CD1c-positive myeloid dendritic cell (primary cell): Measurements from ENCODE around the gene PLAU.
"Not testable (repeated sequence)": the region's sequence is repeated elsewhere in the genome, so short reads cannot be mapped to it uniquely, and the experiment has no call there.

ENCODE experiments used
- DNase-seq: peaks from one replicate; pipeline ENCODE4 v3.0.0-alpha.2; 2016; ENCODE audit errors: extremely low spot score

PLAU gene

GRCh38 chr10:73897693-73898092 lies 13.2 kb upstream of the PLAU start:
- no peak for DNase-seq

- no peak for DNase-seq
Observed at GRCh38 chr10:73898730-73899410, 12.1 kb upstream of the PLAU start.

GRCh38 chr10:73899423-73899822 lies 11.5 kb upstream of the PLAU start:
- DNase-seq, result peak; percentile 48

GRCh38 chr10:73900064-73900463 lies 10.9 kb upstream of the PLAU start:
- peak; percentile 72 for DNase-seq

GRCh38 chr10:73901261-73901660 lies 9.7 kb upstream of the PLAU start:
- DNase-seq, result no peak

GRCh38 chr10:73902351-73902750 lies 8.6 kb upstream of the PLAU start:
- peak; percentile 55 for DNase-seq

GRCh38 chr10:73905256-73906020 lies 5.5 kb upstream of the PLAU start:
- peak; percentile 91 for DNase-seq

GRCh38 chr10:73906524-73907447 lies 4.1 kb upstream of the PLAU start:
- peak; percentile 86 for DNase-seq

- peak; percentile 95 for DNase-seq
Observed at GRCh38 chr10:73907841-73908517, 3.0 kb upstream of the PLAU start.

GRCh38 chr10:73908853-73909539 lies 1.9 kb upstream of the PLAU start:
- DNase-seq, result peak; percentile 96

- DNase-seq, result no peak
Observed at GRCh38 chr10:73909540-73910115, 1.3 kb upstream of the PLAU start.

GRCh38 chr10:73910401-73910763 lies 550 bp upstream of the PLAU start:
- no peak for DNase-seq

- no peak for DNase-seq
Observed at GRCh38 chr10:73911553-73912004, 647 bp downstream of the PLAU start.

GRCh38 chr10:73914036-73914435 lies 3.1 kb downstream of the PLAU start:
- no peak for DNase-seq

GRCh38 chr10:73915206-73915851 lies 4.4 kb downstream of the PLAU start:
- DNase-seq, result no peak

- DNase-seq, result peak; percentile 28
Observed at GRCh38 chr10:73916761-73917470, 6.0 kb downstream of the PLAU start.

GRCh38 chr10:73917566-73918305 lies 6.8 kb downstream of the PLAU start:
- no peak for DNase-seq

GRCh38 chr10:73919481-73919880 lies 8.5 kb downstream of the PLAU start:
- DNase-seq, result not testable (repeated sequence)

- peak; percentile 61 for DNase-seq
Observed at GRCh38 chr10:73920089-73920488, 9.2 kb downstream of the PLAU start.
